ENCODE results near the gene STING1. TPM values are rescaled to one million over a fixed set of nuclear protein-coding genes. Genes with fewer than 3 reads are reported as not detected.

STING1 gene
- total and polyA plus RNA-seq, 2 of the 8 experiments (the other 6 are each of a cell fraction or from before 2014, with no cell fraction given) = 0.26 to 0.47 TPM

- no peak for TF ChIP-seq TAF7 (optimal IDR thresholded peaks at IDR 0.05; ENCODE audit: borderline replicate concordance, low read depth, low read length)
- TF ChIP-seq RAD21 (IDR thresholded peaks at IDR 0.05 in 1 of 2, conservative IDR thresholded peaks at IDR 0.05 in 1 of 2; ENCODE audit: low read depth in 2 of 2, low read length in 2 of 2) = no peak
- no peak for TF ChIP-seq MAFK (IDR thresholded peaks at IDR 0.05; ENCODE audit: low read depth, low read length)
- TF ChIP-seq TBP (IDR thresholded peaks at IDR 0.05; ENCODE audit: low read depth, low read length) = no peak
- no peak for TF ChIP-seq NRF1 (IDR thresholded peaks at IDR 0.05; ENCODE audit: low read depth, low read length)
- TF ChIP-seq RFX5 (IDR thresholded peaks at IDR 0.05; ENCODE audit: borderline replicate concordance, low read depth, low read length) = no peak
- TF ChIP-seq, protein P1, sequence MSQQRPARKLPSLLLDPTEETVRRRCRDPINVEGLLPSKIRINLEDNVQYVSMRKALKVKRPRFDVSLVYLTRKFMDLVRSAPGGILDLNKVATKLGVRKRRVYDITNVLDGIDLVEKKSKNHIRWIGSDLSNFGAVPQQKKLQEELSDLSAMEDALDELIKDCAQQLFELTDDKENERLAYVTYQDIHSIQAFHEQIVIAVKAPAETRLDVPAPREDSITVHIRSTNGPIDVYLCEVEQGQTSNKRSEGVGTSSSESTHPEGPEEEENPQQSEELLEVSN (IDR thresholded peaks at IDR 0.05) = no peak
These were observed 22.1 kb downstream of the STING1 start (continued) for GRCh38 chr5:139460455-139460854.
